Smooth muscle cell of the brain vasculature (primary cell): ENCODE data around the gene COL16A1.

Source experiments
- DNase-seq: peaks from one replicate; pipeline ENCODE4 v3.0.0-alpha.2; 2012; ENCODE audit warnings: low read depth, low spot score

Gene COL16A1

DNA sequence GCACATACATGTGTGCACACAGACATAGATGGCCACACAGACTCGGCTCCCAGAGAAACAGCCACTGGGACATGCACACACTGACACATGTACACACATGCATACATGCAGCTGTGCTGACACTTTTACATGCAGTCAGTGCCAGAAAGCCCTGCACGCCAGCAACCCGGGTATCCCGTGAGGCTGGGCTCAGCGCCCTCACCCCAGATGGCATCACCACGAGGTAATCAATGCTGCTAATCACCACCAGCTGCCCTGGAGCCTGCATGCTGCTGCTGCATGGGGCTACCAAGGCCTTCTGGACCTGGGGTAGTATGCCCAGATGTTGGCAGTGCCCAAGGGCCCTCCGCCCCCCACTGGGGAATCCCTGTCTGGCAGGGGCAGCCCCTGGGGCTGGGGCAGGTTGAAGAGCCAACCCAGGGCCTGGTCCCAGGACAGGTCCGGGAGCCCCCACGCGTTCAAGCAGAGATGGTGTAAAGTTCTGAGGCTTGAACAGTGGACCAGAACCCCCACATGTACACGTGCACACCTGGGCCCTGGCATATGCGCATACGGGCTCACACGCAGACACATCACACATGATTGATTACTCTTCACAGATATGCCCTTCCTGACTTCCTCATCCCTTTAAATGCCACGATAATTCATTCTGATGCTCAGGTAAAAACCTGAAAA is 2.7 kb upstream of the COL16A1 start:
- no peak for DNase-seq

DNA sequence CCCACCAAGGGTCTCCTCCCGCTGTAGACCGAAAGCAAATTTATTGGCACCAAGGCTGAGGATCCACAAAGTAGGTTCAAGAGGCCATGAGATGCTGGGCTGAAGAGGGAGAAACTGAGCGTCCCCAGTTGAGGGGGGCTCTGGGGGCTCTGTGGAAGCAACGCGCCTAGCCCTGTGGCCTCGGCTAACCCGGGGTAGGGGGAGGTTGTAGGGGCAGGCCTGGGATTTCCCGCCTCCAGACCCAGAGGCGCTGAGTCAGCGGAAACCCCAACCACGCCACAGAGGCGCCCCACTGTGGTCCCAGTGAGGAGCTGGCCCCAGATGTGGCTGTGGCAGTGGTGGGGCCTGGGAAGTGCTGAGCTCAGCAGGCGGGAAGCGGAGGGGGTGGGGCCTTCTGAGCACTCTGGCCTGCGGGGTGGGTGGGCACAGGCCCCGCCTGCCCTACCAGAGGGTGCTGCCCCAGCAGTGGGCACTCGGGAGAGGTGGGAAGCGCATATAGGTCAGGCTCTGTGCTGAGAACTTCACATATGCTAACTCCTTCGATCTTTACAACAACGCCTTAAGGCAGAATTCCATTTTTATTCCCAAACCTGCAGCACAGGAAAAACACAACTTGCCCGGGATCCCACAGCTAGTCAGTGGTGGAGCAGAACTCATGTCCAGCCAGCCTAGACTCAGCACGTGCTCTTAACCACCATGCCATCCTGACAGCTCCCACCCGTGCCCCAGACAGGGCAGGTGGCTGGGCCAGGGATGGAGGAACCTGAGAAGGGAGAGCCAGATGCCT is 1.5 kb upstream of the COL16A1 start:
- no peak for DNase-seq

DNA sequence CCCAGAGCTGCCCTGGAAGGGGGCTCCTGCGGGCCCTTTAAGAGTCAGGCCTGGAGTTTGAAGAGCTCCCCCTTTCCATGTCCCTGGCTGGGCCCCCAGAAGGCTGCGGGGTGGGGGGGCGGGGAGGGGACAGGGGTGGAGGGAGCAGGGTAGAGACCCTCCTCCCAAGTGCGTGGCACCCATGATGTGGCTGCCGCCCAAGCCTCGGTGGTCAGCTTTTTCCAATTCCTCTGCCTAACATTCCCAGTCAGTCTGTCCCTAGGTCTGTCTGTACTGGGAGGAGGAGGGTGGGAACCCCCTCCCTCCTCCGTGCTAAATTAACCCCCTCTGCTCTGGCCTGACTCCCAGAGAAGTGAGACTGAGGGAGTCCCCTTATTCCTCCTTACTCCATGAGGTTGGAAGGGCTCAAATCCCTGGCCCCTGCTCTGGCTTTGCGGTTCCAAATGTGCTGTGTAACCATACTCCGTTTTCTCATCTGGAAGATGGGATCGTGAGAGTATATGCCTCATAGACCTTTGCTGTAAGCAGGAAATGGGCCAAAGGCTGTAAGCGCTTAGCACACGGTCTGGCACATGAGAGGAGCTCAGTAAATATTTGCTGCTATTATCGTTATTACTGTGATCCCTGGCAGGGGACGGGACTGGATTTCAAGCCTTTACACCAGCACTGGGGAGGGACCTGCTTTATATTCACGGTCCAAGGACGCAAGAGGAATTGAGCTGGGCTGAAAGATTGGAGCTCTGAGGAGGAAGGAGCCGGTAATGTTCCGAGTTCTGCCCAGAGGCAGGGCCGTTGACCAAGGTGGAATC is 658 bp upstream of the COL16A1 start:
- no peak for DNase-seq

DNA sequence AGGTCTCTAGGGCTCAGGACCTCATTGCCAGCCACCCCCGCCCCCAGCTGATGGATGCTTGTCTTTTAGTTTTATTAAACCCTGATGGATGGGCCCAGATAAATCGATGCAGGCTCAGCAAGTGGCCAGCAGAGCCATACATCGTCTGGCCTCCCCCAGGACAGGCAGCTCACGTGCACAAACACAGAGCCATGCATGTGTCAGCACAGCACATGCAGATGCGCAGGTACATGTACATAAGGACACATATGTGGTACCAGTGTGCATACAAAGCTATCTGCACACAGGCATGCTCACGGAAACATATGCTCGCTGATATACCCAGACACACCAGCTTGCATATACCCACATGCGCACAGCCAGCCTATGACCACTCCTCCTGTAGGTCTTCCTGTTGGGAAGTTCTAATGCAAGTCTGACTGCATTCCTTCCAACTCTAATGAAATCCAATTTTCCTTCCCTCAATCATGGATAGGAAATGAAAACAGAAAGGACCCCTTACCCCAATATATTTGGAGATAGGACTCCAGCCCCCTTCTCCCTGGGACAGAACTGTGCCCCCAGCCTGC is 897 bp downstream of the COL16A1 start:
- no peak for DNase-seq

DNA sequence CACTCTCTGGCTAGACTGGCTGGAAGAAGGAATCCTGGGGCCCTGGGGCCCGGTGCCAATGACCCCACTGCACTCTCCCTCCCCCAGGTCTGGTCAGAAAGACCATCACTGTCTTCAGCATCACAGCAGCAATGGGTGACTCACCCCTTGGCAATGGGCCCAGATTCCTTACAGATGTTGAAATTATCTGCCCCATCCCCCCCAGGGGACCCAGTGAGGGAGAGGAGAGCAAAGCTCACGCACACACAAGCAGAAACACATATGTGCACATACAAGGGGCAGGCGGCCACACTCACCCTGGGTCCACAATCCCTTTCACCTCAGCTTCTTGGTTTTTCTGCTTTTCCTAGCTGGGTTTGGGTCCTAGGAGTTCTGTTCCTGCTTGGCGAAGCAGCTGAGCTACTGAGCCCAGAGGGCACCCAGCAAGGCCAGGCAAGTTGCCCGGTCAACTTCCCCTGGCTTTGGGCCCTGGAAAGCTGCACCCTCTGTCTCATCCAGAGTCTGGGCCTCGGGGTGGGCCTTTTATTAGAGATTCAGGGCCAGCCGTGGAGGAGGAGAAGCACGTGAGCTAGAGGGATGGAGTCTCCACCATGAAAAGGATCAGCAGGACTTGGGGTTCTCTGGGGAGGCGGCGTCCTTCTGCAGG is 2.6 kb downstream of the COL16A1 start:
- DNase-seq, result peak; percentile 97

DNA sequence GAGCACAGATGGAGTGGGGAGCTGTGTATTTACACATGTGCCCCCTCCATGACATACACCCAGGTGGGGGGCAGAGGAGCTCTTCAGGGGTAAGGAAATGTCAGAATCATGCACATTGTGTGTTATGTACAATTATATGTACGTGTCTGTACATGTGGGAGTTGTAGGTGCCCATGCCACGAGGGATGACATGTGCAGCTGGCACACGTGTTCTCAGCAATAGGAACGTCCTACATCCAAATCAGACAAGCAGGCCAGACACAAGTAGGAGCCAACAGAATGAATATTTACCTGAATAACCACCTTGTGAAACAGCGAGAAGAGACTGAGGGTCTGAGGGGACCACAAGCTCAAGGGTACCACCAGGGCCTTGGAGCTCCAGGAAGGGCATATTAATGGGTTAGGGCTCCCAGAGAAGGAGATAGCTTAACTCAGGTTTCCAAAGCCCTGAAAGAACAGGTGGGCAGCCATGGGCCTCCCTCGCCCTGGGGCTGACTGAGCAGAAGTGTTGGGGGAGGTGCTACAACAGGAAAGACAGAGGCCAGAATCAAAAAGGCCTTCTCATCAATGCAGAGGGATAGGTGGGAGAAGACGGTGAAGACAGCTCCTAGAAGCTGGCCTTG is 3.2 kb downstream of the COL16A1 start:
- DNase-seq, result no peak

DNA sequence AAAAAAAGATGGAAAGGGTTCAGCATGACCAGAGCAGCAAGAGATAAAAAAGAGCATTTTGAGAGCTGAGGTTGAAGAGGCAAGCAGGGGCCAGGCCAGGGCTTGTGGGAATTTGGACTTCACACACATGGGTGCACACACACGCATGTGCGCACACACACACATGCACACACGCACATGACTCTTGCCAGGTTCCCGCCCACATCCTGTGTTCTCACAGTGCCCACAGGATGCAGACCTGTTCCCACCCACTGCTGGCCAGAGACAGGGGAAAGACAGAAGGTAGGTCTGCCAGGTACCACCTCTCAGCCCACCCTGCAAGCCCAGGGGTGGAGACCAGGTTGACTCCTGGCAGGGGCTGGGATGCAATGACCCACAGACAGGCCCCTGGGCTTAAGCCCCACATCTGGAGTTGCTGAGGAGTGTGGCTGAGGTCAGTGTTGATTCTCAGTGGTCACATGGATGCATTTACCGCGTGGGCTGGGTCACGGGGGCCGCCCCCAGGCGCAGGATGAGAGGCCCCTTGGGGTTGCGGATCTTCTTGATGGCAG is 4.4 kb downstream of the COL16A1 start:
- DNase-seq, result no peak

DNA sequence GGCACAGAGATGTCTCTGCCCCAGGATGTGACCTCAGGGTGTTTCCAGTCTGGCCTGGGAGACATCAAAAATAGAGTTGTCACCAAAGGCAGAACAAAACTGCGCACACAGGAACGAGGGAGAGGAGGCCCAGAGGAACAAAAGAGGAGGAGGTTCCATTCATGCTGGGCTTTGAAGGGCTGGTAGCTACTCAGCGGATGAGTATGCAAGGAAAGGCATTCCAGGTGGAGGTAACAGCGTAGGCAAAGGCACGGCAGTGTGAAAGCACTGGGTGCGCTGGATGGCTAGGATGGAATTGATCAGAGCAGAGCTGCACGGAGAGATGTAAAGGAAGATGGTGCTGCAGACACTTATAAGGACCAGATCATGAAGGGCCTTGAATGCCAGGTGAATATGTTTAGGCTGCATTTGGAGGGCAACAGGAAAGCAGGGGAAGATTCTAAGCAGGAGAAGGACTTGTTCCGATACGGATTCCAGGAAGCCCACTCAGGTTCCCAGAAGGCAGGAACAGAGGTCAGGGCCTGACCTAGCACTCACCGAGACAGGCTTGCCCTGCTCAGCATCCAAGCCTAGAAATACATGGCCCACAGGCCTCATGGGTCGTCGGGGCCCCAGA is 6.3 kb downstream of the COL16A1 start:
- no peak for DNase-seq

DNA sequence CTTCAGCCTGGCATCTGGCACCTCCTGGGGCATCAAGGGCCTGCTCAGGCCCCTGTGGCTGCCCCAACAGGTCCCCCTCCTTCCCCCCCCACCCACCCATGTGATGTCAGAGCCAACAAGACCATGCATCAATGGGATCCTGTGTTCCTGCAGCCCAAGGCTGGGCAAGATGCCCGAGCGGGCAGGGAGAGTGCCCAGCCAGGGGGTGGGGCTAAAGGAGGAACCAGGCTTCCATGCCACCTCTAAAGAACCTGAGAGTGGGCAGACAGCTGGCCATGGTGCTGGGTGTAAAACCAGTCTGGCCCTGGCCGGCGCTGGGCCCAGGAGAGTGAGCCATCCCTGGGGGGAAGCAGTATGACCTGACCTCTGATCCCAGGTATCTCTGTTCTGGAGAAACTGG is 7.6 kb downstream of the COL16A1 start:
- no peak for DNase-seq

DNA sequence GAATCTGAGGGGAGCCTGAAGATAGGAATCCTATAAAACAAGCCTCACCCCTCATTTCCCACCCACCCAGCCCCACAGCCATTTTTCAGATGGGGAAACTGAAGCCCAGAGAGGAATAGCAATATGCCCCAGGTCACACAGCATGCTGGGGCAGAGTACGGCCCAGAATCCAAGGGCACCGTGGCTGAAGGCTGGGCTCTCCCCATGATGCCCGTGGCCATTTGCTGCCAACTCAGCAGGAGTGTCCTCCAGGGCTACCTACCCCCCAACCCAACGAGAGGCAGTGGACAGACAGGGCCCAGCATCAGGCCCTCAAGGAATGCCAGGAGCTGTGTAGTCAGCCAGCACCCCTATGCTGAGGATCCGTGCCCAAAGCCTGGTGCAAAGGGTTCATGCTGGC is 8.5 kb downstream of the COL16A1 start:
- no peak for DNase-seq

DNA sequence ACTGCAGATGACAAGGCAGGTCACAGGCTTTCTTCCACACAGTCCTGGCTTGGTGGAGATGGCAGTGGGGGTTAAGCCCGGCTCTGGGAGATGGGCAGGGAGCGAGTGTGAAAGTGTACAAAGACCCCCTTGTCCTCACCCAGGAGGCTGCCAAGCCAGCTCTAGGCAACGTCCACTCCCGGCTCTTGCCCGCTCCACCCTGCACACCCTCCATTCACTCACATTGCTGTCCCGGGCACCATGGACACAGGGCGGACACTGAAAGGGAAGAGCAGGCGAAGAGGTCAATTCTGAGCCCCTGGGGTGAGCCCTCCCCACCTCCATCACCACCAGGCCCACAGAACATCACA is 8.9 kb downstream of the COL16A1 start:
- DNase-seq, result no peak

DNA sequence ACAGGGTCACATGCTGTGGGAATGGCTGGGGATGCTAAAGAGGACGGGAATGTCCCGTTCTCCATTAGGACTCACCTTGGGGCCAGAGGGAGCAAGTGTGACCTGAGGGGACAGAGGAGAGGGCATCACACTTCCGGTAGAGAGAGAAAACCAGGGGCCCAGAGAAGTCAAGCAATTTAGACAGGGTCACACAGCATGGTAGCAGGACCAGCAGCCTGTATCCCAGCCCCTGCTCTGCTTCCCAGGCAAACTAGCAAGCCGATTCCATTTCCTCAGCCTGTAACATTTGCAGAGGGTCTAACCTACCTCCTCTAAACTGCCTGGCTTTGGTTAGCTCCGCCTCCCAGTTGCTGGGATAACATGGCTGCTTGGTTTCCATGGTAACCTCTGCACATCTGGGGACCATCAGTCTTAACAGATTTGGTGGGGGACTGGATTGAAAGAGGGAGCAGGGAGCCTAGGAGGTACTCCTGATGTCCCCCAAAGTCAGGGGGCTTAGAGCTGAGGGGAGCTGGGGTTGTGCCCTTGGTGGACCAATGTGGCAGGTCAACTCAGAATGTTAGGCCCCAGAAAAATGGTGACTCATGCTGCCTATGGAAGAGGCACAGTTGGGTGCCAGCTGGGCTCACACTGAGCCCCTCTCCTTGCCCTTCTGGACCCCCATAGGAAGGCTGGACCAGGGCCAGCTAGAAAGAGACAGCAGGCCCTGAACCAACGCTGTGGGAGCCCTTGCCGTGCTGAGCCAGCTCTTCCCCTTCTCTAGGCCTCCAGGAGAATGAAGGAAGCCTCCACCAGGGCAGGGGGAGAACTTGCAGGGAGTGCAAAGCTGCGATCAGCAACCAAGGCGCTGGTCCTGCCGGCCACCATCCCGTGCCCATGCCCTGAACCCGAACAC is 9.5 kb downstream of the COL16A1 start:
- DNase-seq, result no peak

DNA sequence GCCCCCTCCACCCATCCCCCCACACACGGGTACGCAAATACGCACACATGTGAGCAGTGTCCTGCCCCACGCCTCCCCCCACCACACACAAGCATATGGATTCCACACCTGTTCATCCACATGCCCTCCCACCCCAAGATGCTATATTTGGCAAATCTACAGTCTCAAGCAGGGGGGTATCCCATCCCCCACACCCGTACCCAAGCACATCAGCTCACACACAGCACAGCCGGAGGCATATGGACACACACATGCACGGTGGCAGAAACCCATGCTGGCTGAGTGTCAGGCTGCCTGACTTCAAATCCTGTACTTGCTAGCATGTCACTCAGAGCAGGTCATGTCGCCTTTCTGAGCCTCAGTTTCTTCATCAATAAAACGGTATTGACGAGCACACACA is 10.6 kb downstream of the COL16A1 start:
- DNase-seq, result no peak

DNA sequence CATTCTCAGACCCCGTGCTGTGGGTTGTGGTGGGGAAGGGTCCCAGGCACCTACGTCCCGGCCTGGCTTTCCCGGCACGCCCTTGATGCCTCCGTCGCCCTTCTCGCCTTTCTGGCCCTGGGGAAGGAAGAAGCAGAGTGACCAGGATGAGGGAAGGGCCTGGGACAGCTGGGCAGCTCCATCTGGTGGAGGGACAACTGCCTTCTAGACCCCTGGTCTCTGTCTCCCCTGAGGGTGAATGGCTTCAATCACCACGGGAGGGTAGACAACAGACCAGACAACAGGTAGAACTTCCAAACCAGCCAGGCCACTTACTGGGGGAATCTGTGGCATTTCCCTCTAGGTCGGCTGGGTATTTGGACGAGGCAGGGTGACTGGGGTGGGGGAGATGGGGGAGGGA is 11.9 kb downstream of the COL16A1 start:
- DNase-seq, result no peak

DNA sequence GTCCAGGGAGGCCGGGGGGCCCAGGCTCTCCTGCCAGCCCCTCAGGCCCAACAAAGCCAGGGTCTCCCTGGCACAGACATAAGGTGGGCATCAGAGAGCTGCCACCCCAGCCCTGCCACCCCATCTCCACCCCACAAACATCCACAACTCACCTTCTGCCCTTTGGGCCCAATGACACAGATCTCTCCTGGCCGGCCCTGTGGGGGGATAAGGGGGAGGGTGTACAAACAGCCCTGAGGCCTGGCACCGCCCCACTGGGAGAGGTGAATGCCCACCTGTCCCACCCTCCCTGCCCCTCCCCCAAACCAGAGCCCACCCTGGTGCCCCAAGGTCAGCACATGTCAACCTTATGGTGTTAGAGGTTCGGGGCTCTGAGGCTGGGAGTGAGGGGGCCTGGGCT is 12.4 kb downstream of the COL16A1 start:
- DNase-seq, result no peak

DNA sequence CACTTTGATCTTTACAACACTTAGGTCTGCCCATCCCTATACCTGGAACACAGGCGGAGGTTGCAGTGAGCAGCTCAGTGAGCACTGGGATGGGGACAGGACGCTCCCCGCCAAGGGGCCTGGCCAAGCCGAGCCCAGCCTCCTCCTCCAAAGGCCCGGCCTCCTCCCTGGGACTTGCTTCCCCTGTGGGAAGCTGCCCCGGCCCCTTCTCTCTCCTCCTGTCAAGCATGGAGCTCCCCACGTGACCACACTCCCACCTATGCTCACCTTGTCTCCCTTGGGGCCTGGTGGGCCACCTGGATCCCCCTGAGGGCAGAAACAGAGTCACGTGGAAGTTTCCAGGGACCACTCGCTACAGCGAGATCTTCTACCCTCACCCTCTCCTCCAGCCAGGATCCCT is 12.9 kb downstream of the COL16A1 start:
- no peak for DNase-seq

DNA sequence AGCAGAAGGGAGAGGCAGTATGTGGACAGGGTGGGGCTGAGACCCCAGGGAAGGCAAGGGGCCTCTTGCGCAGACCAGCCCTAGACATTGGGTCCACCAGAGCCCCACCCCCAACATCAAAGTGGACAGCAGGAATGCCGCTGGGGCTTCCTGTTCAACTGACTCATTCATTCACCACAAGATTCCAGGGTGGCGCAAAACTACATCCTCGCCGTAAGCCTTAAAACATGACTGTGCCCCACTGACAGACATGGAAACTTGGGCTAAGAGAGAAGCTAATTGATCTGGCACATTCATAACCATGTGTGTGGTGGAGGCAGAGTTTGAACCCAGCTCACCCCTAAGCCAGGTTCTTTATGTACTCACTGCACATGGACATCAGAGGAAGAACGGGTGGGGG is 14.0 kb downstream of the COL16A1 start:
- no peak for DNase-seq

DNA sequence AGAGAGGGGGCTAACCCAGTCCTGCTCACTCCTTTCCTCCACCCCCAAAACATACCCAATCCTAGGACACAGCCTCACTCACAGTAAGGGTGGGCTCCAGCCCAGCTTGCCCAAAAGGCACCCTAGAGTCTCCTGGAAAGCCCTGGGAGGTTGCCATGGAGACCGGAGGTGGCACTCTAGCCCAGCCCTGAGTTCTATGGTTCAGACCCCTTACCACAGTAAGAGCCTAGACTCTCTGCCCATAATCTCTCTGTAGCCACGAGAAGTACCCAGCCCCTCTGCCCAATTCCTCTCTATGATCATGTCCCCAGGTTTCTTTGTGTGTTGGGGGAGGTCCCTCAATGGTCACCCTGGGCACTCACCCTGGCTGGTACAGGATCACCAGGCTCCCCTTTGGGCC is 14.4 kb downstream of the COL16A1 start:
- DNase-seq, result no peak

DNA sequence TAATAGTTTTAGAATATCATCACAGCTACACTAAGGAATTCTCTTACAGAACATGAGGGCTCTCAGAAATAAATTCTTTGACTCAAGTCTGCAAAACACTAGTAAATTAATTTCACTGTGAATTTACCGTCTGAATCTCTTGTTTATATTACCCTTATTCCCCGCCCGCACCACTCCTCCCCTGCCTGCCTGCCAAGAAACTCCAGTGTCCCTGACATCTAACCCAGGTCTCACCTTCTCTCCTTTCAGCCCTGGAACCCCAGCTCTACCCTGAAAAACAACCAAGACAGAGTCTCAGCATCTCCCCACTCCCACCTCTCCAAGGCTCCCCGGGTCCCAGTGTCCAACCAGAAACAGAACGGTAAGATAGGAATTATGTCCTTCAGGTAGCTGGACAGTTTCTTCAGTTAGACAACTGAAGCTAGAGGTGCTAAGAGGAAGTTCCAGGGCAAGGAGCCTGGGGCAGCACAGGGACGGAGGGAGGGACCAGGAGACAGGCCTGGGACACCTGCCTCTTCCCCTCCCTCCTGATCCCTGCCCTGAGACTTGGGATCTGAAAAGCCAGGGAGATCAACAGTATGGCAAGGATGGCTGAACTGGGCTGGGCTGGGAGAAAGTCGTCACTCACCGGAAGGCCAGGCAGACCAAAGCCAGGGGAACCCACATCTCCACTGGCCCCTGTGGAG is 15.4 kb downstream of the COL16A1 start:
- DNase-seq, result no peak
